Activated CD4-positive, alpha-beta T cell treated with anti-CD3 and anti-CD28 coated beads, Interleukin-2, amount 50 U/mL, for 1 hour (primary cell): ENCODE data around the gene NCAPD3.
"Not testable (repeated sequence)": the region's sequence is repeated elsewhere in the genome, so short reads cannot be mapped to it uniquely, and the experiment has no call there.

Source experiments
- DNase-seq: peaks from one replicate; pipeline ENCODE4 v3.0.0-alpha.2; 2020

The NCAPD3 gene

DNA sequence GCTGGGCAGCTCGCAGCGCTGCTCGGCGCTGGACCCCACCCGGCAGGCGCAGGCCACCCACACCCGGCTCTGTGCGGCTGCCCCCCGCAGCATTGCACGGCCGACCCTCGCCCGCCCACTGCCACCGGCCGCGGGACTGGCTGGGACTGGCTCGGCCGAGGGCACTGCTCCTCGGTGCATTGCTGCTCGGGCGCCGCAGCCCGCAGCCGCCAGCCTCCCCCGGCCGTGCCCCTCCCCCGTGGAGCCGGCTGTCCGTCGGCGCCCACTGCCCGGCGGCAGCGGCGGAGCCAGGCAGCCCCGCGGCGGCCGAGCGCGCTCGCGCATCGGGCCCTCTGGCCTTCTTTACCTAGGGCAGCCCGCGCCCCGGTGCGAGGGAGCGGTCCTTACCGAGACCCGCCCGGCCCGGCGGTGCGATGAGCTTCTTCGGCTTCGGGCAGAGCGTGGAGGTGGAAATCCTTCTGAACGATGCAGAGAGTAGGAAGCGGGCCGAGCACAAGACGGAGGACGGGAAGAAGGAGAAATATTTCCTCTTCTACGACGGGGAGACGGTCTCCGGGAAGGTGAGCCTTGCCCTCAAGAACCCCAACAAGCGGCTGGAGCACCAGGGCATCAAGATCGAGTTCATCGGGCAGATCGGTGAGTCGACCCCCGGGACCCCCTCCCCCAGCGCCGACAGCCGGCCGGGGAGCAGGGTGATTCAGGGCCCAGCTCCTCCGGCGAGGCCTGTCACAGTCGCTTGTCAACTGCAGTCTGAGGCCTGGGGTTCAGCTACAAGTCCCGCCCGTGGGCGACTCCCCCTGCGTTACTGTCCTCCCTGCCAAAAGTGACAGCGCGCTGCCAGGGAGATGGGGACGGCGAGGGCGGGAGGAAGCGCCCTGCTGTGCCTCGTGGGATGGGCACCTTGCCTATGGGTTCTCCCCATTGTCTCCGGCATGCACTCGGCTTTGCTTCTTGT lies 1.2 kb upstream of the NCAPD3 start:
- peak; percentile 45 for DNase-seq

DNA sequence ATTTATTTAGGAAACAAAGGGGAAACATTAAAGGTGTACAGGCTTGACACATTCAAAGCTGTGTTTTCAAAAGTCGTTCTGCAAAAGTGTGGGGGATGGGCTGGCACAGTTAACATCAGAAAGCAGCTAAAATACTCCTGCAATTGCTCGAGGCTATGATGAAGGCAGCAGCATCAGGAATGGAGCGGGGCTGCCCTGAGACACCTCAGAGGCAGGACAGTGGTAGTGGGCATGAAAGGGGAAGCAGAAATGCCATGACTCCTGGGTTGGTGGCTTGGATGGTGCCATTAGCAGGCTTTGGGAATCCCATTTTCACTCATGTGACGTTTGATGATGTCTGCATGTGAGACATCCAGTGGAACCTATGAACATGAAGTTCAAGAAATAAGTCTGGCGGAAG lies 646 bp downstream of the NCAPD3 start:
- DNase-seq = no peak

DNA sequence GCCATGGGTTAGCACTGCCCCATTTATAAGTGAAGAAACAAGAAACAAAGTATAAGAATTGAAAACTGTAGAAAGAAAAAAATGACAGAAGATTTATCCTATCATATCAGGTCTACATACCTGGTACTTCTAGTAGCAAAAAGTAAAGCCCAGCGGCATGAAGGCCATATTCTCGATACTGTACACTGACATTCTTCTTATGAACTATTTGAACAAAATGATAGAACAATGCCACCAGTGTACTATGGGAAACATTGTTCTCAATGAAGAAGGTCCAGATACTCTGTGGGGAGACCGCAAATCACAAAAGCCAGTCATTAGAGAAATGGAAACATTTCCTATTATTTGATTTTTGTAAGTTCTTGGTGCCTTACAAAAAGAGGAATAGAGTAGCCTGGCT lies 7.0 kb downstream of the NCAPD3 start:
- no peak for DNase-seq

DNA sequence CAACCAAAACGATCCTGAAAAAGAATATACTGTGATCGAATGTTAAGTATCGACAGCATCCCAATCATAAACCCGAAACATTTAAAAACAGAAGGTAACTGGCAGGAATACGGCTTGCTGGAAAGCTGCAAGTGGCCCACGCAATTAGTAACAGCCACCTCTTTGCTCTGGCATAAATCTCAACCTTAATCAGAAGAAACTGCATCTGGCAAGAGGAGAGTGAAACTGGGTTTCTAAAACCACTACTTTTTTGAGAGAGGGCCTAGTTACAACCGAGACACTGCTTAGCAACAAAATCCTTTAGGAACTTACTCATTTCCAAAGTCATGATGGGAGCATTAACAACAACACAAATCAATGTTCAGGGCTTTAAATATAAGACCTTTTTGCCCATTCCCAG lies 7.9 kb downstream of the NCAPD3 start:
- DNase-seq = no peak

DNA sequence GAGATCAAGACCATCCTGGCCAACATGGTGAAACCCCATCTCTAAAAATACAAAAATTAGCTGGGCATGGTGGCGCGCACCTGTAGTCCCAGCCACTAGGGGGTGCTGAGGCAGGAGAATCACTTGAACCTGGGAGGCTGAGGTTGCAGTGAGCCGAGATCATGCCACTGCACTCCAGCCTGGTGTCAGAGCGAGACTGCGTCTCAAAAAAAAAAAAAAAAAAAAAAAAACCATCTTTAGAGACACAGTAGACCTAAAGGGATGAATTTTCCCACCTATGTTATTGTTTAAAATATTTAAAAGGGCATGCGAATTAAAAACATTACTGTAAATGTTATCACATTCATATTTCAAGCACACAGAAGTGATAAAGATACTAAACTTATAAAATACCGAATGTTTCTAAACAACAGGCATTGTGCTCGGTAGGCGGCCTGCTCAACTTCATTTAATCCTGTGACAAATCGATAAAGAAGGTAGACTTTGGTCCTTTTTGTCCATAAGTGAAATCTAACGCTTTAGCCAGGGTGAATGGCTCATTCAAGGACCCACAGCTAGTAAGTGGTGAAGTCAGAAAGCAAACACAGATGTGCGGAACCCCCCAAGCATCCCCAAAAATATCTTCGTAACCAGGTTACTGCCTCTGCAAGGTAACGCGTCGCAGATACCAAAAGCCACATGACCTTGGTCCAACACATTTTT lies 16.1 kb downstream of the NCAPD3 start:
- DNase-seq = peak; percentile 65

DNA sequence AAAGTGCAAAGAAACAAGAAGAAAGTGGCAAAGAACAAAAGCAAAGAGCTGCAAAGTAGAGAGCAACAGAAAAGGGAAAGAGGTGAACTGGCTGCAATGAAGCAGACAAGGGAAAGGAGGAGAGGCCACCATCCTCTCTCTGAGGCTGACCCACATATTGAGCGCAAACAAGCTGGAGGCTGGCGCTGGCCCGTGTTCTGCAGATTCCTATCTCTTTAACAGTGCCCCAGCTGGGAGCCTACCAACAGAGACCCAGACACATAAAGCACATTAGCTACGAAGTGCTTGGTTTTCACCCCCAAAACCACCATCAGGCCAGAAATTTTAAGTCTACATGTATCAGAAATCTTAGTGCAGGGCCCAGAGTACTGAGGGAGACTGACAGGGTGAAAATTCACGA lies 17.6 kb downstream of the NCAPD3 start:
- DNase-seq = no peak

DNA sequence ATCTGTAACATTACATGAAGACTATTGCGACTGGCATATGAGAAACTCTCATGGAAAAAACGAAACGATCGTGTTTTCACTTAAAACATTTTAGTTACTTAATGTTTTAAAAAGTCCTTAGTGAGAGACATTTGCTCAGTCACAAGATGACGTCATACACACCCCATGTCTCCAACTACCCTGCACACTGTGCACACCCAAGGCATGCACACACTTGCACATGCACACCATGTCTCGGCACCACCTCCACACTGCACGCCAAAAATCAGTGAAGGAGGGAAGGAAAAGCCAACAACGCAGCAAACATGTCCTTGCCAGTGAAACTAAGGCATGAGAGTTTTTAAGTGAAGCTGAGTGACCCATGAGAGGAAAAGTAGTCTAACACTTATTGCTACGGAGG lies 18.0 kb downstream of the NCAPD3 start:
- DNase-seq = no peak

DNA sequence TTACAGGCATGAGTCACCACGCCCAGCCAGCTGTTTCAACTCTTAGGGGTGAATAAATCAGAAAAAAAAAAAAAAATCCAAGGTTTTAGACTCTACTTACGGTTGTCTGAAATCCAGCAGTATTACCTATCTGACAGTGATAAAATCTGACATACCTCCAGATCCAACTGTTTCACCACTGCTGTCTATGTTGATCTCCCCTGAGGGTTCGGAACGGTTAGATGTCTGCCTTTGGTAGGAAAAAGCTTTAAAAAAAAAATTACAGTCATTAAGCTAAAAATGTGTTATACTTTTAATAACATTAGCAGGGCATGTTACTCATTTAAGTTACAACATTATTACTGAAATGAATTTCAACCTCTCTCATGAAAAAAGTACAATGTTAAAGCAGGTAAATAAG lies 21.1 kb downstream of the NCAPD3 start:
- DNase-seq = no peak

DNA sequence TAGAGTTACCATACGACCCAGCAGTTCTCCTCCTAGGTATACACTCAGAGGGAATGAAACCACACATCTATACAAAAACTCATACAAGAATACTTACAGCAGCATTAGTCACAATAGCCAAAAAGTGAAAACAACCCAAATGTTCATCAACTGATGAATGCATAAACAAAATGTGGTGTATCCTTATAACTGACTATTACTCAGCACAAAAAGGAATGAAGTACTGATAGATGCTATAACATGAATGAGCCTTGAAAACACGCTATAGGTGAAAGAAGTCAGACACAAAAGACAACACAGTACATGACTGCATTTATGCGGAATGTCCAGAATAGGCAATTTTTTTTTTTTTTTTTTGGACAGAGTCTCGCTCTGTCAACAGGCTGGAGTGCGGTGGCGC lies 23.1 kb downstream of the NCAPD3 start:
- DNase-seq = no peak

DNA sequence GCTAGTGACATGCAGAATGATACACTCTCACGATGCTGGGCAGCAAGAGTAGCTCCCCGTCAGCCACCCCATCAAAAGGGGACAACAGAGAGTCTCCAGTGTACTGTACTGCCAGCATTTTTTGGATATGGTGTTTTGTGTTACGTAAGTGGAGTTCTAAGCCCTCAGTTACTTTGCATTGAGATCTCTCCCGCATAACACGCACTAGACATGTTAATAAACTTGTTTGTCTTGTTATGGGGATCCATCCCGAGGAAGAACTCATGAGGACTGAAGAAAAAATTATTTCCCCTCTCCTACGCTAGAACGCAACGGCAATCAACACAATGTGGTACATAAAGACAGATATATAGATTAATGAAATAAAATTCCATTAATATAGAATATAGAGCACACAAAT lies 24.2 kb downstream of the NCAPD3 start:
- DNase-seq = no peak

DNA sequence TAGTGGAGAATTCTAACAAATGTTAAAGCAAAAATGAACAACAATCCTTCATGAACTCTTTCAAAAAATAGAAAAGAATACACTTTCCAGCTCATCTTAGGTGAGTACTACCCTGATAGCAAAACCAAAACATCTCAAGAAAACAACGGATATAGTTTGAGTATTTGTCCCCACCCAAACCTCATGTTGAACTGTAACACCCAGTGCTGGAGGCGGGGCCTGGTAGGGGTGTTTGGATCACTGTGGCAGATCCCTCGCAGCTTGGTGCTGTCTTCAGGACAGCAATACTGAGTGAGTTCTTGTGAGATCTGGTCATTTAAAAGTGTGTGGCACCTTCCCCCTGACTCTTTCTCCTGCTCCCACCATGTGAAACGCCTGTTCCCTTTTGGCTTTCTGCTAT lies 27.0 kb downstream of the NCAPD3 start:
- DNase-seq = no peak

DNA sequence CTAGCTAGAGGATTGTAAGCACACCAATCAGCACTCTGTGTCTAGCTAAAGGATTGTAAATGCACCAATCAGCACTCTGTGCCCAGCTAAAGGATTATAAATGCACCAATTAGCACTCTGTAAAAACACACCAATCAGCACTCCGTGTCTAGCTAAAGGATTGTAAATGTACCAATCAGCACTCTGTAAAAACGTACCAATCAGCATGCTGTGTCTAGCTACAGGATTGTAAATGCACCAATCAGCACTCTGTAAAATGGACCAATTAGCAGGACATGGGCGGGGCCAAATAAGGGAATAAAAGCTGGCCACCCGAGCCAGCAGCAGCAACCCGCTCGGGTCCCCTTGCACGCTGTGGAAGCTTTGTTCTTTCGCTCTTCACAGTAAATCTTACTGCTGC lies 35.7 kb downstream of the NCAPD3 start:
- DNase-seq = not testable (repeated sequence)

DNA sequence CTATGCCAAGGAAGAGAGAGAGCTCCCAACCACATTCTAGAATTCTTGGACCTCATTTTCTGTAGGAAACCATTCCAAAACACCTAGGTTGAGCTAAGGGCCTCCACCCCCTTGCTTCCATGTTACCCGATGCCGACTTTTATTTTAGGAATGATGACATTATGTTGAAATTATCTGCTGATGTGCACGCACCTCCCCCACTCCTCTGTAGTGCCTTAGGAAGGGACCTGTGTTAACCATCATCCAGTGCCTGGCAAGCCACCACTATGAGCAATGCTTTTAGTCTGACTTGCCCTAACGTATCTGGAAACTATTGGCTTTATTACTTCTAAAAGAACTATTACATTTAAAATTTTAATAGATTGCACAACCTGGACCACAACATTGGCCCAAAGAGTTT lies 42.1 kb downstream of the NCAPD3 start:
- no peak for DNase-seq

DNA sequence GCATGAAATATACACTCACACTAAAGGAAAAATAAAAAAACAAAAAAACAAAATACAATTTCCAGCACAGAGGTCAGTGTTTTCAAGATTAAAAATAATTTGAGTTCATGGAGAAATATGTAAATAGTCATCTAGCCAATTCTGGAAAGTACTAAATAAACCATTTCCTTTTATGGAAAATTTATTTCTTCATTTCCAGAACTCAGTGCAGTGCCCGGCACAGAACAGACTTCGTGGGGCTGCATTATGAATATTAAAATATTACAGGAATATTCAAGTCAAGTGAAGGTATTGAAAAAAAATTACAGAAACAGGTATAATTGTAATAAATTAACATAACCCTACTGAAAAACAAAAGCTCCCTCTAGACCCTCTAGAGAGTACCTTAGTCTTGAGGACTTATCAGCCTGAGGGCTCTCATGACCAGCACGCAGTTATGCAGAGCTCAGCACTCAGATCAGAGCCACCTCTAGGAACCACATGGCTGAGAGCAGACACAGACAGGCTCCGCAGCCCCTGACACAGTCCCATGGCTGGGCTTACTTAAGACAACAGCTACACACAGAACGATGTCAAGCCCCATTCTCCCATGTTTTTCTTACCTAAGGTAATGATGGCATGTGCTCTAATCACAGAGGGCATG lies 45.6 kb downstream of the NCAPD3 start:
- no peak for DNase-seq

DNA sequence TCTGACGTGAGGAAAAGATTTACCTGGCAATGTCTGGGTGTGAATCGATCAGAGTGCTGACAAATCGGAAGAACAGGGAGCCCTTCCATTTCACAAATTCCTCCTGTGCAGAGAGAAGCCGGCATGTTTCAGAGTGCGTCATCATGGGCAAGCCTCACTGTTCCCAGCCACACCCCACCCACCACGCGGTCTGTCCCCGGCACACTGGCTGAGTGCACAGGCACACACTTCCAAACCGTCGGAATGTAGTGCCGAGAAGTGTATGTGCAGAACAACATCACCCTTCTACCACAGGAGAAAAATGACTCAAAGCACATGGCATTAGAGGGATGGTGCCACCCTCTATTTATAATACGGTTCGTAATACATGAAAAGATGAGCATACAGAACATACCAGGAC lies 47.5 kb downstream of the NCAPD3 start:
- no peak for DNase-seq

DNA sequence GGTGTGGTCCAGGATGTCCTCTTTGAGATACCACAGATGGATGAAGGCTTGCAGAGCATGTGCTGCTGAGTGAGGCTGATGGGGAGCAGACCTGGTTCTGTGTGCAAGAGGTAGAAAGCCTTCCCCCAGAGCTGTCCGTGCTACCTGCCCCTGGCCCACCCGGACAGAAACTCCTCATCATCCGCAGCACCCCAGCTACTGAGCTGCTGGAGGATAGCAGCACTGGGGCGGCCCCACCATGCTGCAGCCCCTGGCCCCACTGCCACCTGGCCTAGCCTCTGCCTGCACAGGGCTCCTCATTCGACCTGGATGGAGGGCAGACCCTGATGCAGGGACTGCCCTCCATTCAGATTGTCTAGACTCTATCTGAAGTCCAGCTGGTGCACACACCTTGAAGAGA lies 50.5 kb downstream of the NCAPD3 start:
- DNase-seq = no peak

DNA sequence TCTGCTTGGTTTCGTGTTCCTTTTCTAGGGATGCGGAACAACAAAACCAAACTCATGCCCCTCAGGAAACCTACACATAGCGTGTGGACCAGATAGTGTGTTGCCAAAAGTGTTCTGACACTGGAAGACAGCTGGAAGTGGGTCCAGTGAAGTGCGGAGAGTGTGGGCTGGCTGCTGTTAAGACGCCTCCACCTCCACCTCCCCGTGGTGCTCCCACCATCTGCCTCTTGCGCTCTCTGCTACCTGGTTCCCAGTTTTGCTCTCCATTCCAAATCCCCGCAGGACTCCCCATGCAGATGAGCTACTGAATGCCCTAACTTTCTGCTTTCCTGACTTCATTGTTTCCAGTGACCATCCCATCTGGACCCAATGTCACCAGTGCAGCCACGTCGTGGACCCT lies 51.8 kb downstream of the NCAPD3 start:
- DNase-seq = no peak

DNA sequence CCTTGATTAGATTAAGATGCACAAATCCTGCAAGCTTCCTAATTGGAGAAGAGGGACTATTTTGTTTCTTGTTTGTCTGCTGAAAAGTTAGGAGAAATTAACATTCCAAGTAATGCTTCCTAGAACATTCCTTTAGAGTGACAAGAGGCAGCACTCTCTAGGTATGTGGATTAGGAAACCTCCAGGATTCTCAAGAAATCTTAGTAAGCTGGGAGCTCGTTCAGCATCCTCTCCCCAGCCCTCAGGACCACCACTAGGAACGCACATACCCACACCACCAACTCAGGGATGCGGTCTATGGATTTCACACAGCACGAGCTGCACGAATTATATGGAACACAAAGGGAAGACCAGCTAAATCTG lies 52.9 kb downstream of the NCAPD3 start:
- DNase-seq = no peak

DNA sequence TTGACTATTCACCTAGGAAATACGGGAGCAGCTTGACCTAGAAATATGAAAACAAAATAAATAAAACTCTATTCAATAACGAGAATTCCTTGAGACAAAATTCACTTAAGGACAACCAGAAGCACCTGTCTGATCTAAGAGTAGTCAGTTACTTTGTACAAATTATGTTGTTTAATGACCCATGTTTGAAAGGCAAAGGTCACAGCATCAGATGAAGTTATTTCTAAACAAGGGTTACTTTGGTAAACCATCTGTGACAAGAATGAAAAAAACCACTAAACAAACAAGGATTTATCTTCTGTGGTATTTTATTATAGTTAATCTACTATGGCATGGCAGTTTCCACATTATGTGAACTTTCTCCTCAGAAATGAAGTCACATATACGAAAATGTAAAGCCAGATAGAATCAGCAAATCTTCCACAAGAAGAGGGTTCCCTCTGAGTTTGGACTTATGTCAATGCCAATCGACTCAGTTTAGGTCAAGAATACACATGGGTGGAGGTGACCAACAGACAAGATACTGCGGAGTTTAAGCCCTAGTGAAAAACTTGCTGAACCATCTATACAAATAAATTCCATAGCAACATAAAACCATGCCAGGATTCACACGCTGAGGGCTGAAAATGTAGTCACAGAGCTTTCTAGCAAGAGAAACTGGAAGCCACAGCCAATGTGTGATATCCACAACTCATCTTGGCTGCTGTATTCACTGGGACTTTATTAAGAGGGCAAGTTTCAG lies 53.4 kb downstream of the NCAPD3 start:
- DNase-seq = no peak

DNA sequence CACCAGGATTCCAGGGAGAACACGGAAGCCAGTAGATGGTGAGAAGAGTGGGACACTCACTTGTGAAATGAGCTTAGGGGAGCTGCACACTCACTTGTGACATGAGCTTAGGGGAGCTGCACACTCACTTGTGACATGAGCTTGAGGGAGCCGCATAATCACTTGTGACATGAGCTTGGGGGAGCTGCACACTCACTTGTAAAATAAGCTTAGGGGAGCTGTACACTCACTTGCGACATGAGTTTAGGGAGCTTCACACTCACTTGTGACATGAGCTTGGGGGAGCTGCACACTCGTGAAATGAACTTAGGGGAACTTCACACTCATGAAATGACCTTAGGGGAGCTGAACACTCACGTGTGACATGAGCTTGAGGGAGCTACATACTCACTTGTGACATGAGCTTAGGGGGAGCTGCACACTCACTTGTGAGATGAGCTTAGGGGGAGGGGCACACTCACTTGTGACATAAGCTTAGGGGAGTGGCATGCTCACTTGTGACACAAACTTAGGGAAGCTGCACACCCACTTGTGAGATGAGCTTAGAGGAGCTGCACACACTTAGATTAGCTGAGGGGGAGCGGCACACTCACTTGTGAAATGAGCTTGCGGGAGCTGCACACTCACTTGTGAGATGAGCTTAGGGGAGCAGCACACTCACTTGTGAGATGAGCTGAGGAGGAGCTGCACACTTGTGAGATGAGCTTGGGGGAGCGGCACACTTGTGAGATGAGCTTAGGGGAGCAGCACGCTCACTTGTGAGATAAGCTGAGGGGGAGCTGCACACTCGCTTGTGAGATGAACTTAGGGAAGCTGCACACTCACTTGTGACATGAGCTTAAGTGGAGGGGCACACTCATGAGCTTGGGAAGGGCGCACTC lies 59.0 kb downstream of the NCAPD3 start:
- DNase-seq = no peak

DNA sequence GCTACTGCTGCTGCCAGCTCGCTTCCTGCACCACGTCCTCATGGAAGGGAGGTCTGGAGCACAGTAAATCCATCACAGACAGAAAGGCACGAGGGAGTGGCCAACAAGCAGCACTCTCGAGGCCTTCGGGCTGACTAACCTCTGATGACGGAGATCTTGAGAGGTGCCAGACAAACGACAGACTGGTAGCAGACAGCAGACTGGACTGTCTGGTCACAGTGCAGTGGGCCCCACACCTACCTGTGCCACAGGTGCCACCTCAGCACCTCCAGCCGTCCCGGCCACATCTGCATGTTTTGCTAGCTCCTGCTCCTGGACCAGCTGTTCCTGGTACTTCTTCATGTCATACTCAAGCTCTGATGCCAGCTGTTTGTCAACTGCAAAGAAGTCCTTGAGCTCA lies 64.1 kb downstream of the NCAPD3 start:
- DNase-seq = no peak

DNA sequence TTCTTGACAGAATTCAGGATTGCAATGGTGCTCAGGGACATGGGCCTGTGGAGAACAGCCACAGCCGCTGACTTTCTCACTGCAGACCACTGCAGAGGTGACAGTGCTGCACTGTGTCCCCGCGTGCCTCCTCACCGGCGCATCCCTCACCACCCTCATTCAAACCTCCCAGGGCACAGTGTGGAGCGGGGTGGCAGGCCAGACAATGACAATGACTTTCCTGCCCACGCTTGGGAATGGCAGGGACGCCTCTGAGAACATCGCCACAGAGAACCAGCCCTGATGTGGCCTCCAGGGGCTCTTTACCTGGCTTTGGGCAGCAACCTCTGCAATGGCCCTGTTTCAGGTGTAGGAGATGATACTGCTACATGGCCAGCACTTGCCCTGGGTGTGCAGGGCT lies 65.7 kb downstream of the NCAPD3 start:
- DNase-seq = no peak
